Neutrophil (primary cell): ENCODE results near the gene POLR2M.

Experiments used
- H3K27ac ChIP-seq: fragments of 200-600 bp; sonication (generic); 2 replicates; pipeline ENCODE4 v1.5.1; 2016; ENCODE audit warnings: mild to moderate bottlenecking, moderate library complexity
- H3K27me3 ChIP-seq: fragments of 200-600 bp; sonication (generic); 2 replicates; pipeline ENCODE4 v1.6.0; 2016; ENCODE audit warnings: mild to moderate bottlenecking
- H3K36me3 ChIP-seq: fragments of 200-600 bp; sonication (generic); 2 replicates; pipeline ENCODE4 v1.5.1; 2017
- H3K4me1 ChIP-seq, 2 experiments: fragments of 200-600 bp in 1 of 2; sonication (generic) in 1 of 2; 1 replicate in 1 of 2; 2 replicates in 1 of 2; pipeline versions ENCODE4 v1.5.1 to v1.6.1; 2013 to 2016; ENCODE audit warnings: low read depth in 1 of 2, low read length in 1 of 2, mild to moderate bottlenecking in 1 of 2, moderate library complexity in 1 of 2; ENCODE audit not compliant: control insufficient read depth in 1 of 2, insufficient read depth in 1 of 2
- H3K4me3 ChIP-seq, 2 experiments: fragments of 200-600 bp in 1 of 2; sonication (generic) in 1 of 2; 1 replicate in 1 of 2; 2 replicates in 1 of 2; pipeline ENCODE4 v1.5.1; 2013 to 2016; ENCODE audit warnings: low read depth in 1 of 2, low read length in 1 of 2, mild to moderate bottlenecking in 1 of 2, moderate library complexity in 1 of 2
- H3K9me3 ChIP-seq: fragments of 200-600 bp; sonication (generic); 2 replicates; pipeline ENCODE4 v1.5.1; 2016
- TF ChIP-seq, protein P1 (sequence below): fragments of 200-600 bp; sonication (generic); IDR thresholded peaks from 2 replicates; pipeline ENCODE4 v1.5.1; 2016; ENCODE audit warnings: antibody characterized with exemption

Gene POLR2M

DNA sequence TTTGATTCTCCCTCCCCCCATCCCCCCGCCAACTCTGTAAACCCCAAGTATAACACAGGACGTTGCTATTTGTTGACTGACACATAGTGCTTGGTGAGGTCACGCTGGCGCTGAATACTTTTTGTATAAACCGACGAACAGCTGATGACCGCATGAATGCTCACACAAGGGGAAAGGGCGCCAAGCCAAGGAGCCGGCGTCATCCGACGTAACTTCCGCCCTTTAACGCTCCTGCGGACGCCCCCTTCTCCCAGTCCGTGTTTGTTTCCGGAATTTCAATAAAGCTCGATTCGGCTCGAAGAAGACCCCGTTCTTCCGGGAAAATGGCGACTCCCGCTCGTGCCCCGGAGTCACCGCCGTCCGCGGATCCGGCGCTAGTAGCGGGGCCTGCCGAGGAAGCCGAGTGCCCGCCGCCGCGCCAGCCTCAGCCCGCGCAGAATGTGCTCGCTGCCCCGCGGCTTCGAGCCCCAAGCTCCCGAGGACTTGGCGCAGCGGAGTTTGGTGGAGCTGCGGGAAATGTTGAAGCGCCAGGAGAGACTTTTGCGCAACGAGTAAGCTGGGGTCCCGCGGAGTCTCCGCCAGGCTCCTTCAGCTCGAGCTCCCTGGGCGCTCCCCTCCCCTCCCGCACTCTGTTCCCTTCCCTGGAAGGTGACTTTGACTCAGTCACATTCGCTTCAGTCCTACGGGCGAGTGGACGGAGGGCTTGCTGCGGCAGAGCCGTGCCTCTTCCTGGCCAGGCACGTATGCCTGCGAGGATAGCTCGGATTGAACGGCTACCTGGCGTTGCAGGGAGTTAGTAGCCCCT lies at the start of gene POLR2M:
TSS of gene POLR2M (plus strand) at position 310 of the 805 bp plus-strand sequence. CDS start at position 439, 129 bp downstream.
- H3K4me1 ChIP-seq = peaks cover 11 to 12% of the 10 kb centered on the region in 2 experiments
- H3K9me3 ChIP-seq = no peaks in the 10 kb centered on the region
- H3K27me3 ChIP-seq = peaks cover 23% of the 10 kb centered on the region
- peak within 1 kb of the TSS; percentile 77 for H3K27ac ChIP-seq
- TF ChIP-seq, protein P1, sequence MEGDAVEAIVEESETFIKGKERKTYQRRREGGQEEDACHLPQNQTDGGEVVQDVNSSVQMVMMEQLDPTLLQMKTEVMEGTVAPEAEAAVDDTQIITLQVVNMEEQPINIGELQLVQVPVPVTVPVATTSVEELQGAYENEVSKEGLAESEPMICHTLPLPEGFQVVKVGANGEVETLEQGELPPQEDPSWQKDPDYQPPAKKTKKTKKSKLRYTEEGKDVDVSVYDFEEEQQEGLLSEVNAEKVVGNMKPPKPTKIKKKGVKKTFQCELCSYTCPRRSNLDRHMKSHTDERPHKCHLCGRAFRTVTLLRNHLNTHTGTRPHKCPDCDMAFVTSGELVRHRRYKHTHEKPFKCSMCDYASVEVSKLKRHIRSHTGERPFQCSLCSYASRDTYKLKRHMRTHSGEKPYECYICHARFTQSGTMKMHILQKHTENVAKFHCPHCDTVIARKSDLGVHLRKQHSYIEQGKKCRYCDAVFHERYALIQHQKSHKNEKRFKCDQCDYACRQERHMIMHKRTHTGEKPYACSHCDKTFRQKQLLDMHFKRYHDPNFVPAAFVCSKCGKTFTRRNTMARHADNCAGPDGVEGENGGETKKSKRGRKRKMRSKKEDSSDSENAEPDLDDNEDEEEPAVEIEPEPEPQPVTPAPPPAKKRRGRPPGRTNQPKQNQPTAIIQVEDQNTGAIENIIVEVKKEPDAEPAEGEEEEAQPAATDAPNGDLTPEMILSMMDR = no peak
- peaks cover 24% of the 10 kb centered on the region for H3K36me3 ChIP-seq
- peak within 1 kb of the TSS; percentile 66 to 71 for H3K4me3 ChIP-seq

DNA sequence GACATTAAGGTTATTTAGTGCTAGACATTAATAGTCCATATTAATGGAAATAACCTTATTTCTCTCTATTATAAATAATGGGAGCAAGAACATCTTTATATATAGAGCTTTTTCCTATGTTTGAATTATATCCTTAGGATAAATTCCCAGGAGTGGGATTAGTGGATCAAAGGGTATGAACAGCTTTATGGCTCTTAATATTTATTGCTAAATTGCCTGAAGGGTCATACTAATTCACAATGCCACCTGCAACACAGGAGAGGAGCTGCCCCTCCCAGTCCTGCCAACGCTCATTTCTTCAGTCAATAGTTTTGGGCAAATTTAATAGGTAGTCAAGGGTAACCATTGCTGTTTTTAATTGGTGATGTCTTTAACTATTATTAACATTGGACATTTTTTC lies 48.9 kb upstream of the POLR2M start:
- peaks cover 0 to 10% of the 10 kb centered on the region in 2 experiments for H3K4me1 ChIP-seq
- no peak overlapping the region for H3K4me3 ChIP-seq
- H3K36me3 ChIP-seq = no peaks in the 10 kb centered on the region
- H3K27ac ChIP-seq = no peak overlapping the region
- H3K27me3 ChIP-seq = peaks cover 22% of the 10 kb centered on the region
- TF ChIP-seq, protein P1 = no peak
- no peaks in the 10 kb centered on the region for H3K9me3 ChIP-seq

DNA sequence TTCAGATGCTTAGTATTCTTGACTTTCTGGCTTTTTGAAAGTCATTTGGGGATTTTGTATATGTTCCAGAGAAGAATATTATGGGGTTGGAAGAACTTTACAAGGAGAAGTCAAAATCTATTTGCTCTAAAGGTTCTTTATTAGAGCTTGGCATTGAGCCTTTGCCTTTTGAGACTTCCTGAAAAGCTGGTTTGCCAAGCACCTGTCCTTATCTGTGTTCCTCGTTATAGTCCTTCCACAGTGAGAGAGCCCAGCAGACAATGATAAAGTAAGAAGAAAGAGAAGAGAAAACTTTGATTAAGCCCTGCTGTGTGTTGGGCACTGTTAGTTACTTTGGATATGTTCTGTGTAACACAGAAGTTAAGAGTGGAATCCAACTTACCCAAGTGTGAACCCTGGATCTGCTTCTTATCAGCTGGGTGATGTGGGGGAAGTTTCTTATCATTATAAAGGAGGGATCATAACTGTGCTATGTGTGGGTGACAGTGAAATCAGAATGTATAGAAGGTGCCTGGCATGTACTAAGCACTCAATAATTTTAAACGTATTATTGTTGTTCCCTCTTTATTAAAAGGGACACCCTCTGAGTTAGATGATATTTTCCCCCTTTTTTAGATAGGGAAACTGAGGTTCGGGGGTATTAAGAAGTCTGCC lies 44.3 kb upstream of the POLR2M start:
- H3K27me3 ChIP-seq = peaks cover 30% of the 10 kb centered on the region
- TF ChIP-seq, protein P1 = no peak
- H3K36me3 ChIP-seq = no peaks in the 10 kb centered on the region
- peaks cover 0 to 4% of the 10 kb centered on the region in 2 experiments for H3K4me1 ChIP-seq
- no peak overlapping the region for H3K4me3 ChIP-seq
- no peaks in the 10 kb centered on the region for H3K9me3 ChIP-seq
- no peak overlapping the region for H3K27ac ChIP-seq

DNA sequence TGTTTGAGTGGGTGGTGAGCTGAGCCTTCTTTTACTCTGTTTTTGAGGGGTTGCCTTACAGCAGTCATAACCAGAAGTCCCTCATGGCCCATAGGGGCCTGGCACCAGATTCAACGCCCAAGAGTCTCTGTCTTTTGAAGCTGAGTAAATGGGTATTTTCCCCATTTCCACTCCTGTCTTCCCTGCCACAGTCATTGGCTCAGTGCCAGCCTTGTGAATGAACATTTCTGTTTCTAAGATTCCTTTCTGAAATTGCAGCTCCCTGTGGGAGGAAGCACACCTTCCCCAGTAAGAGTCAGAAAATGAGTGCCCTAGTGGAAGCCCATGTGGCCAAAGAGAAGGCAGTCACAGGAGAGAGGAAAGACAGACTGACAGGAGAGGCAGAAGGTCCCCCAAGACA lies 43.7 kb upstream of the POLR2M start:
- no peaks in the 10 kb centered on the region for H3K36me3 ChIP-seq
- H3K9me3 ChIP-seq = no peaks in the 10 kb centered on the region
- TF ChIP-seq, protein P1 = no peak

DNA sequence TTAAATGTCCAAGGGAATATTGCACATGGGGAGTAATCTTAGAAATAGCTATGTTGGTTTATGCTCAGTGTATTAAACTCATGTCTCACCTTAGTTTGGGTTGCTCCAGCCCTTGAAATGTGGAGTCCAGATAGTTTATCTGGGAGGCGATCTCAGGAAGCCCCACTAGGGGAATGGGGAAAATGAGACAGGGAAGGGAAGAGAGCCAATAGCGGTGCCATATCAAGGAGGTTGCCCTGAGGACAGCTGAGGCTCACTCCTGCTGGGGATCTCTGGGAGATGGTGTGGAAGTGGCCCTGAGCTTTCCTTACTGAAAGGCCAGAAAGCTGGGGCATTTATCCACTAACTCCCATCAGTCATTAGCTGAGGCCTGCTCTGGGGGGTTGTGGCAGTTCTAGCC lies 43.3 kb upstream of the POLR2M start:
- H3K9me3 ChIP-seq = no peaks in the 10 kb centered on the region

More for the DNA sequence above, 43.7 kb upstream of the POLR2M start:
- Histone ChIP-seq H3K4me1 (peaks cover 0 to 1% of the 10 kb centered on the region in 2 experiments), H3K4me3 (no peak overlapping the region), H3K27ac (no peak overlapping the region), H3K27me3 (peaks cover 35% of the 10 kb centered on the region)

More for the DNA sequence above, 43.3 kb upstream of the POLR2M start:
- Histone ChIP-seq H3K27me3 (peaks cover 40% of the 10 kb centered on the region), H3K27ac (no peak overlapping the region), H3K4me1 (no peaks in the 10 kb centered on the region), H3K36me3 (no peaks in the 10 kb centered on the region), H3K4me3 (no peak overlapping the region)
- TF ChIP-seq, protein P1 = no peak
